BJ (cell line): ENCODE measurements around the gene NEAT1. TPM values are rescaled to one million over a fixed set of nuclear protein-coding genes. Genes with fewer than 3 reads are reported as not detected.
"Not testable (repeated sequence)": the region's sequence is repeated elsewhere in the genome, so short reads cannot be mapped to it uniquely, and the experiment has no call there.

Experiments
- CTCF ChIA-PET: fragments of 350-600 bp; formaldehyde crosslinking; extraction: SDS; loops from one replicate; lab custom pipeline; 2021; ENCODE audit warnings: antibody characterized with exemption, inconsistent platforms; lab: Yijun Ruan, JAX
- POLR2A ChIA-PET: fragments of 300-600 bp; sonication (Branson Sonifier 250); formaldehyde crosslinking; extraction: SDS; loops from one replicate; lab custom pipeline; 2021; ENCODE audit warnings: antibody characterized with exemption; lab: Charles Lee
- DNase-seq: peaks from one replicate; pipeline ENCODE4 v3.0.0-alpha.2; 2011; ENCODE audit warnings: low read depth
- H3K27me3 ChIP-seq: 2 replicates; pipeline ENCODE4 v1.6.0; 2011; ENCODE audit warnings: low read length; ENCODE audit not compliant: control insufficient read depth, insufficient read depth
- H3K36me3 ChIP-seq: 2 replicates; pipeline ENCODE4 v1.5.1; 2011; ENCODE audit warnings: low read length; ENCODE audit not compliant: control insufficient read depth, insufficient read depth
- H3K4me3 ChIP-seq: 2 replicates; pipeline ENCODE4 v1.5.1; 2011; ENCODE audit warnings: low read depth, mild to moderate bottlenecking, control low read depth, low read length
- polyA plus RNA-seq: library from polyadenylated mRNA; depleted of rRNA; stranded (reverse); fragments of >200 nt; gene quantifications from 2 replicates; pipeline ENCODE4 v1.2.3, GENCODE V29; 2011
- TF ChIP-seq, protein P1 (sequence below): IDR thresholded peaks from 2 replicates; pipeline ENCODE4 v1.5.1; 2011; ENCODE audit warnings: low read depth, mild to moderate bottlenecking, control low read depth, inconsistent platforms, low read length, moderate library complexity; ENCODE audit not compliant: insufficient read depth

The NEAT1 gene
- polyA plus RNA-seq, 1 experiment = 59.2 TPM

- DNase-seq = no peak
- peaks cover 22% of the 10 kb centered on the region for H3K36me3 ChIP-seq
- ChIA-PET CTCF (interaction anchor here (1.4 to 4.6 kb wide), 3 partner anchors 31 to 61 kb away, joined by 3 to 22 read pairs (median 6); no protein-coding TSS in a partner anchor), POLR2A (interaction anchor here (1.0 to 3.8 kb wide), 2 partner anchors 50 to 54 kb away, joined by 4 to 36 read pairs; partner anchors contain the start of gene MALAT1)
- no peak overlapping the region for H3K4me3 ChIP-seq
- TF ChIP-seq, protein P1, sequence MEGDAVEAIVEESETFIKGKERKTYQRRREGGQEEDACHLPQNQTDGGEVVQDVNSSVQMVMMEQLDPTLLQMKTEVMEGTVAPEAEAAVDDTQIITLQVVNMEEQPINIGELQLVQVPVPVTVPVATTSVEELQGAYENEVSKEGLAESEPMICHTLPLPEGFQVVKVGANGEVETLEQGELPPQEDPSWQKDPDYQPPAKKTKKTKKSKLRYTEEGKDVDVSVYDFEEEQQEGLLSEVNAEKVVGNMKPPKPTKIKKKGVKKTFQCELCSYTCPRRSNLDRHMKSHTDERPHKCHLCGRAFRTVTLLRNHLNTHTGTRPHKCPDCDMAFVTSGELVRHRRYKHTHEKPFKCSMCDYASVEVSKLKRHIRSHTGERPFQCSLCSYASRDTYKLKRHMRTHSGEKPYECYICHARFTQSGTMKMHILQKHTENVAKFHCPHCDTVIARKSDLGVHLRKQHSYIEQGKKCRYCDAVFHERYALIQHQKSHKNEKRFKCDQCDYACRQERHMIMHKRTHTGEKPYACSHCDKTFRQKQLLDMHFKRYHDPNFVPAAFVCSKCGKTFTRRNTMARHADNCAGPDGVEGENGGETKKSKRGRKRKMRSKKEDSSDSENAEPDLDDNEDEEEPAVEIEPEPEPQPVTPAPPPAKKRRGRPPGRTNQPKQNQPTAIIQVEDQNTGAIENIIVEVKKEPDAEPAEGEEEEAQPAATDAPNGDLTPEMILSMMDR = no peak
- H3K27me3 ChIP-seq = no peaks in the 10 kb centered on the region
These were observed 25.4 kb downstream of the NEAT1 start for GRCh38 chr11:65448074-65448417.

- TF ChIP-seq, protein P1 = no peak
- POLR2A ChIA-PET = interaction anchor here (0.8 to 3.8 kb wide), 2 partner anchors 32 to 50 kb away, joined by 3 to 36 read pairs; partner anchors contain the start of gene MALAT1
- CTCF ChIA-PET = interaction anchor here (1.4 to 4.6 kb wide), 2 partner anchors 30 to 61 kb away, joined by 3 to 22 read pairs; no protein-coding TSS in a partner anchor
- Histone ChIP-seq H3K27me3 (no peaks in the 10 kb centered on the region), H3K4me3 (no peak overlapping the region), H3K36me3 (peaks cover 20% of the 10 kb centered on the region)
- no peak for DNase-seq
These were observed 26.0 kb downstream of the NEAT1 start for GRCh38 chr11:65448418-65449105.

DNA sequence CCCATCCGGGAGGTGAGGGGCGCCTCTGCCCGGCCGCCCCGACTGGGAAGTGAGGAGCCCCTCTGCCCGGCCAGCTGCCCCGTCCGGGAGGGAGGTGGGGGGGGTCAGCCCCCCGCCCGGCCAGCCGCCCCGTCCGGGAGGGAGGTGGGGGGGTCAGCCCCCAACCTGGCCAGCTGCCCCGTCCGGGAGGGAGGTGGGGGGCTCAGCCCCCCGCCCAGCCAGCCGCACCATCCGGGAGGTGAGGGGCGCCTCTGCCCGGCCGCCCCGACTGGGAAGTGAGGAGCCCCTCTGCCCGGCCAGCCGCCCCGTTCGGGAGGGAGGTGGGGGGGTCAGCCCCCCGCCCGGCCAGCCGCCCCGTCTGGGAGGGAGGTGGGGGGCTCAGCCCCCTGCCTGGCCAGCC is 28.7 kb downstream of the NEAT1 start:
- DNase-seq, H3K4me3 ChIP-seq, CTCF ChIA-PET, POLR2A ChIA-PET, H3K36me3 ChIP-seq, H3K27me3 ChIP-seq: not testable (repeated sequence)

DNA sequence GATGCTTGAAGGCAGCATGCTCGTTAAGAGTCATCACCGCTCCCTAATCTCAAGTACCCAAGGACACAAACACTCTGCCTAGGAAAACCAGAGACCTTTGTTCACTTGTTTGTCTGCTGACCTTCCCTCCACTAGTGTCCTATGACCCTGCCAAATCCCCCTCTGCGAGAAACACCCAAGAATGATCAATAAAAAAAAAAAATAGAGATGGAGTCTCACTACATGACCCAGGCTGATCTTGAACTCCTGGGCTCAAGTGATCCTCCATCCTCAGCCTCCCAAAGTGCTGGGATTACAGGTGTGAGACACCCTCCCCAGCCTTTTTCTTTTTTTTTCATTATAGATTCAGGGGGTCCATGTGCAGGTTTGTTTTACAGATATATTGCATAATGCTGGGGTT is 29.7 kb downstream of the NEAT1 start:
- ChIA-PET CTCF (interaction anchor here (1.0 to 1.3 kb wide), 3 partner anchors 20 to 57 kb away, joined by 6 to 7 read pairs (median 6); no protein-coding TSS in a partner anchor), POLR2A (interaction anchor here (0.9 to 1.4 kb wide), 7 partner anchors 20 to 55 kb away, joined by 3 to 11 read pairs (median 3); partner anchors contain the start of gene MALAT1)

DNA sequence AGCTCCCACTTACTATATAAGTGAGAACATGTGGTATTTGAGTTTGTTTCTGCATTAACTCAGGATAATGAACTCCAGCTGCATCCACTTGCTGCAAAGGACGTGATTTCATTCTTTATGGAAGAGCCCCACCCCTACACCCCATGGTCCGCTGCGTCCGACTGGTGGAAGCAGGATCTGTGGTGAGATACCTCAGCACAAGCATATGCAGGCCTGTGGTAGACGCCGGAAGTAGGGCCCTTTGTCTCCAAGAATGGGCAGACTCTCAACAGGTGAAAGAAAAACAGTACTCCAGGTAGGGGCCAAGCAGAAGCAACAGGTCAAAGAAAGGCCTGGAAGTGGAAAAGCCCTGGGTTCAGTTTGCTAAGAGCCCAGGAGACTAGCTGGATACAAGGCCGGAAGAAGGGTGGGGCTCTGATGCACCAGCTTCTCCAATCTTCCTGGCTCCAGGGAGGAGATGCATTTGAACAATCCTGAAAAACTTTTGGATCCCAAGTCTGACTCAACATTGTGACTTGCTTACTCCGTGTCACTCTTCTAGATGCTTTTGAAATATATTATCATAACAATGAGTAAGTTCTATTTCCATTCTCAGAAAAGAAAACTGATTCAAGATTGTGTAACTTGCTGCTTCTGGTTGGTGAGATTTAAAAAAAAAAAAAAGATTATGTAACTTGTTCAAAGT is 30.4 kb downstream of the NEAT1 start:
- POLR2A ChIA-PET = interaction anchor here (0.9 to 1.4 kb wide), 7 partner anchors 19 to 55 kb away, joined by 3 to 11 read pairs (median 3); partner anchors contain the start of gene MALAT1
- Histone ChIP-seq H3K27me3 (no peaks in the 10 kb centered on the region), H3K36me3 (no peaks in the 10 kb centered on the region), H3K4me3 (no peak overlapping the region)
- CTCF ChIA-PET = interaction anchor here (1.0 to 1.3 kb wide), 3 partner anchors 20 to 57 kb away, joined by 6 to 7 read pairs (median 6); no protein-coding TSS in a partner anchor
- TF ChIP-seq, protein P1 = no peak
- peak; percentile 78 for DNase-seq

More for the DNA sequence above, 29.7 kb downstream of the NEAT1 start:
- H3K4me3 ChIP-seq, H3K27me3 ChIP-seq, H3K36me3 ChIP-seq, DNase-seq: not testable (repeated sequence)

- CTCF ChIA-PET = no interaction called here
- H3K4me3 ChIP-seq = peak overlapping the region; percentile 45
- H3K36me3 ChIP-seq = no peaks in the 10 kb centered on the region
- no peaks in the 10 kb centered on the region for H3K27me3 ChIP-seq
- TF ChIP-seq, protein P1 = no peak
- POLR2A ChIA-PET = interaction anchor here (0.5 to 0.6 kb wide), 2 partner anchors 19 to 23 kb away, joined by 3 read pairs; no protein-coding TSS in a partner anchor
- DNase-seq = no peak
These were observed 31.7 kb downstream of the NEAT1 start for GRCh38 chr11:65454311-65454695.
